HUES6 (cell line): Measurements from ENCODE around the gene DRAXIN.

Experiments used
- H3K27ac ChIP-seq: 2 replicates; pipeline ENCODE4 v1.7.0; 2013; ENCODE audit warnings: low read depth, mild to moderate bottlenecking, low read length, inconsistent platforms
- H3K27me3 ChIP-seq: 2 replicates; pipeline ENCODE4 v1.6.1; 2013; ENCODE audit warnings: low read length; ENCODE audit not compliant: control insufficient read depth, insufficient read depth
- H3K36me3 ChIP-seq: 2 replicates; pipeline ENCODE4 v1.6.1; 2013; ENCODE audit warnings: low read length; ENCODE audit not compliant: control insufficient read depth, insufficient read depth
- H3K4me1 ChIP-seq: 2 replicates; pipeline ENCODE4 v1.6.1; 2013; ENCODE audit warnings: low read length; ENCODE audit not compliant: control insufficient read depth, insufficient read depth
- H3K4me3 ChIP-seq: 2 replicates; pipeline ENCODE4 v1.5.1; 2013; ENCODE audit warnings: low read depth, low read length
- H3K9ac ChIP-seq: one replicate; pipeline ENCODE4 v1.6.1; 2013; ENCODE audit warnings: mild to moderate bottlenecking, low read length
- H3K9me3 ChIP-seq: 2 replicates; pipeline ENCODE4 v1.6.1; 2013; ENCODE audit warnings: low read depth, low read length; ENCODE audit not compliant: control insufficient read depth, insufficient read depth

DRAXIN gene

DNA sequence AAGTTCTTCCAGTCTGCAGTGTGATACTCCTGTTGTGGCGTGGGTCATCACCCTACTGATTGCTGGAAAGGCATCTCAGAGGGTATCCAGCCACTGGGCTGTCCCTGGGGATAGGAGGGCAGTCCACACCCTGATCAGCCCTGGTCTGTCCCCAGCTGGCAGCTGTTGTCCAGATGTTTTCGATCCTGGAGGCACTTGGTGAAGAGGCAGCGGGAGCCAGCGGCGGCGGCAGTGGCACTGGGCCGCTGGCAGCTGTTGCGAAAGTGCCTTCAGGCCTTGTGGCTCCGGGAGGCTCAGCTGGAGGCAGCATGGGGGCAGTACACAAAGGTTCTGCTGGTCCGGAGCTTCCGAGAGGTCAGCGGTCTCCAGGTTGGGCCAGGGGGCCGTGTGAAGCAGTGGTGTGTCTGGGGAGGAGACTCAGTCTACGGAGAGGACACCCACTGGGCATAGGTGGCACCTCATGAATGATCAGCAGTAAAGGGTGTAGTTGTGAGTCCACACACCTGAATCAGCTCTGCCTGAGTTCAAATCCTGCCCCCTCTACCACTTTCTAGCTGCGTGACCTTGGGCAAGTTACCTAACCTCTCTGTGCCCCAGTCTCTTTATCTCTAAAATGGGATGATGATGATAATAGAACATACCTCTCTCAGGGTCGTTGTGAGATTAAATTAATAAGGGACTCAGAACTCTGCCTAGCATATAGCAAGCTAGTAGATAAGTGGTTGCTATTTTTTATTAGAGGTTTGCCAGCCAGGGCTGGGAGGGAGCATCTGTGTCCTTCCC lies 76.6 kb downstream of the DRAXIN start:
- Histone ChIP-seq H3K4me3 (no peak overlapping the region), H3K4me1 (peaks cover 9% of the 10 kb centered on the region), H3K36me3 (no peaks in the 10 kb centered on the region), H3K9me3 (no peaks in the 10 kb centered on the region), H3K27me3 (peaks cover 5% of the 10 kb centered on the region; the same call in 1 of the 2 replicates), H3K9ac (no peak overlapping the region), H3K27ac (no peak overlapping the region)

DNA sequence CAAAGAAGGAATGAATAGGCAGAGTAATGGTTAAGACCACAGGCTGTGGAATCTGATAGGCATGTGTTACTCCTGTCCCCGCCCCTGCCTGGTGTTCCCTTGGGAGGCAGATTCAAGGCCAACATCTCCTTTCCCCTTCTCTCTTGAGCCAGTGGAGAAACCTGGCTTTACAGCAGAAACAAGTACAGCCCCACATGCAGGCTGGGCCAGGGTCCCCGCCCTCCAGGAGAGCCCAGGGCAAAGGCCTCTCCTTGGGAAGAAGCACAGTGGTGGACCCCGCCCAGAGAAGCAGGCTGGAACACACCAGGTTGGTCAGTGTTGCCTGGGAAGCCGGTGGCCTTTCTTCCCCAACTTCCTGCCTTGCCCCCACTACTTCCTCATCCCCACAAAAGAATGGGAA lies 77.3 kb downstream of the DRAXIN start:
- H3K9ac ChIP-seq: no peak overlapping the region

DNA sequence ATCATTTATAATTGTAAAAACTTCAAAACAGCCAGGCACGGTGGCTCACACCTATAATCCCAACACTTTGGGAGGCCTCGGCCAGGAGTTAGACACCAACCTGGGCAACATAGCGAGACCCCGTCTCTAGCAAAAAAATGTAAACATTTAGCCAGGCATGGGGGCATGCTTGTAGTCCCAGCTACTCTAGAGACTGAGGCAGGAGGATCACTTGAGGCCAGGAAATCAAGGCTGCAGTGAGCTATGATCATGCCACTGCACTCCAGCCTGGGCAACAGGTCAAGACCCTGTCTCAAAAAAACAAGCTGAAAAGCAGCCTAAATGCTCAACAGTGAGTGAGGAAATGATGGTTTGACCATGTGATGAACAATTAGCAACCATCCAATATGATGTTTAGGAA lies 77.8 kb downstream of the DRAXIN start:
- Histone ChIP-seq H3K9ac (no peak overlapping the region), H3K27me3 (no peaks in the 10 kb centered on the region), H3K4me1 (peaks cover 8% of the 10 kb centered on the region; the same call in 1 of the 2 replicates), H3K9me3 (no peaks in the 10 kb centered on the region), H3K4me3 (no peak overlapping the region), H3K27ac (no peak overlapping the region), H3K36me3 (no peaks in the 10 kb centered on the region)

More for the DNA sequence above, 77.3 kb downstream of the DRAXIN start:
- Histone ChIP-seq H3K4me1 (peaks cover 8% of the 10 kb centered on the region; the same call in 1 of the 2 replicates), H3K36me3 (no peaks in the 10 kb centered on the region), H3K9me3 (no peaks in the 10 kb centered on the region), H3K4me3 (no peak overlapping the region), H3K27me3 (no peaks in the 10 kb centered on the region), H3K27ac (no peak overlapping the region)

DNA sequence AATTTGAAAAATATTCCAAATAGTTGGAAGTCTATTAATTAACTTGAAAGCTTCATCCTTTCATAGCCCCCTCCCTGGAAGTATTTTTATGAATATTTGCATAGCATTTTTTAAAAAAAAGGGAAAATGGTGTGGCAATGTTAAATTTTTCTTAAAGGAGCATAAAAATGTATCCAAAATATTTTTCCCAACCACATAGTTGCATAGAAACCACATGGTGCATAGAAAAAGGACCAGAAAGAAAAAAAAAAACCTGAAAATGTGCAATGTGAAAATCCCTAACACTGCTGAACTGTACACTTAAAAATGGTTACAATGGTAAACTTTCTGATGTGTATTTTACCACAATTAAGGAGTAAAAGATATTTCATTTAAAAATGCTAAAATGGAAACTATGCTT lies 78.5 kb downstream of the DRAXIN start:
- Histone ChIP-seq H3K27me3 (no peaks in the 10 kb centered on the region), H3K36me3 (no peaks in the 10 kb centered on the region), H3K4me3 (no peak overlapping the region), H3K4me1 (peaks cover 8% of the 10 kb centered on the region; the same call in 1 of the 2 replicates), H3K9ac (no peak overlapping the region), H3K27ac (no peak overlapping the region), H3K9me3 (no peaks in the 10 kb centered on the region)

DNA sequence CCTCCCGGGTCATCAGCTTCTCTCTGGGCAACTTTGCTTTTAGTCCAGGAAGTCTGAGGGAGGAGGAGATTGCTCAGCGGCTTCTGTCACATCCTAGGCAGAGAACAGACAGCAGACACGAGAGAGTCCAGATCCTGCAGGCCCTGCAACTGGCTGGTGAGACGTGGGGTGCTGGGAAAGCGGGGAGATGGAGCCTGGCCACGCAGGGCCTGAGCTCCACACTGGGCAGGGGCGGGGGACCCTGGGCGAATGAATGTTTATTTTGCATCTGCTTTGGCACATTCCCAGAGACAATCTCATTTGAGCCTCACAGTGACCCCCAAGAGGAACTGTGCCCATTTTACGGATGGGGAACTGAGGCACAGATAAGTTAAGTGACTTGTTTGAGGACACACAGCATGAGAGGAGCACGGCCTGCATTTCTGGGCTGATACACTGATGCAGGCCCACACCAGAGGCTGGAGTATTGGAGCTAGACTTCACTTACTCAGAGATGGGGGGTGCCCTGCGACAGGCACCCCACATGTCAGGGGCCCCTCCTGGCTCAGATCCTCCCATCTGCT lies 80.1 kb downstream of the DRAXIN start:
- Histone ChIP-seq H3K27me3 (no peaks in the 10 kb centered on the region), H3K4me3 (no peak overlapping the region), H3K36me3 (no peaks in the 10 kb centered on the region), H3K27ac (no peak overlapping the region), H3K4me1 (peaks cover 6% of the 10 kb centered on the region; the same call in 1 of the 2 replicates), H3K9ac (no peak overlapping the region), H3K9me3 (no peaks in the 10 kb centered on the region)

DNA sequence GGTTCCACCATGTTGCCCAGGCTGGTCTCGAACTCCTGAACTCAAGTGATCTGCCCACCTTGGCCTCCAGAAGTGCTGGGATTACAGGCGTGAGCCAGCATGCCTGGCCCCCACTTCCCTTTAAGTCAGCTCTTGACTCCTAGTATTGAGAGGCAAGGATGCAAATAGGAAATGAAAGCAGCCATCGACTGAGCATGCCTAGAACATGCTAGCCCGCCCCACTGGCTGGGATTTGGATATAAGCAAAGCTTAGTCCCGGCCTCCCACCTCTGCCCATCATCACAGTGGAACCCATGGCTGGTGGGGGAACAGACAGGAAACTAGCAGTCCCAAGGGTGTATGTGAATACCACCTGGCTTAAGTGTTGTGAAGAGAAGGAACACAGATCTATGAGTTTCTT lies 80.9 kb downstream of the DRAXIN start:
- Histone ChIP-seq H3K9ac (no peak overlapping the region), H3K9me3 (no peaks in the 10 kb centered on the region), H3K27ac (no peak overlapping the region), H3K4me1 (peaks cover 5% of the 10 kb centered on the region; the same call in 1 of the 2 replicates), H3K36me3 (no peaks in the 10 kb centered on the region), H3K27me3 (no peaks in the 10 kb centered on the region), H3K4me3 (no peak overlapping the region)

DNA sequence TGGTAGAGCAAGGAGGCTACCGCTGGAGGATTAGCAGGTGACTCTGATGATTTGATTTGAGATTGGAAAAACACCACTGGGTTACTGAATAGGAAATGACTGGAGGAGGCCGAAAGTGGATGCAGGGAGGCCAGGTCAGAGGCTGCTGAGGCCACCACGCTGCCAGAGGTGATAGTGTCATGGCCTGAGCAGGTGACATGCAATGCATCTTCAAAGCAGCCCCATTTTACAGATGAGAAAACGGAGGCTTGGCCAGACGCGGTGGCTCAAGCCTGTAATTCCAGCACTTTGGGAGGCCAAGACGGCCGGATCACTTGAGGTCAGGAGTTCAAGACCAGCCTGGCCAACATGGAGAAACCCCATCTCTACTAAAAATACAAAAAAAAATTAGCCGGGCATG lies 83.2 kb downstream of the DRAXIN start:
- Histone ChIP-seq H3K27me3 (no peaks in the 10 kb centered on the region), H3K9me3 (no peaks in the 10 kb centered on the region), H3K4me1 (no peaks in the 10 kb centered on the region), H3K27ac (no peak overlapping the region), H3K4me3 (no peak overlapping the region), H3K36me3 (no peaks in the 10 kb centered on the region), H3K9ac (no peak overlapping the region)
